Heart right ventricle (tissue), 16 donors: Measurements from ENCODE around the gene C6orf141. TPM values are rescaled to one million over a fixed set of nuclear protein-coding genes. Genes with fewer than 3 reads are reported as not detected.

Experiments used
- ATAC-seq, 8 donors: fragments of 200-7000 bp; cut with Tn5 transposase; one replicate each; pipeline ENCODE4 v1.9.1; 2020; ENCODE audit warnings: mild to moderate bottlenecking in 8 of 8, moderate library complexity in 8 of 8, moderate number of reproducible peaks in 1 of 8
- DNase-seq, 2 donors: peaks; one replicate each; pipeline ENCODE4 v3.0.0-alpha.2; 2020
- H3K27ac ChIP-seq, 10 donors: fragments of 200-600 bp; sonication (generic) in 2 of 10; one replicate each; pipeline versions ENCODE4 v1.5.0 to v1.8.0; 2020 to 2022; ENCODE audit warnings: mild to moderate bottlenecking in 3 of 10
- H3K27me3 ChIP-seq, 7 donors: fragments of 200-600 bp; one replicate each; pipeline ENCODE4 v1.8.0; 2021 to 2022; ENCODE audit warnings: mild to moderate bottlenecking in 2 of 7
- H3K36me3 ChIP-seq, 9 donors: fragments of 200-600 bp; sonication (generic) in 1 of 9; one replicate each; pipeline versions ENCODE4 v1.5.0 to v1.8.0; 2020 to 2022; ENCODE audit warnings: mild to moderate bottlenecking in 2 of 9
- H3K4me1 ChIP-seq, 9 donors: fragments of 200-600 bp; sonication (generic) in 1 of 9; one replicate each; pipeline versions ENCODE4 v1.5.0 to v1.8.0; 2020 to 2022; ENCODE audit warnings: mild to moderate bottlenecking in 4 of 9
- H3K4me3 ChIP-seq, 10 donors: fragments of 200-600 bp; sonication (generic) in 2 of 10; one replicate each; pipeline versions ENCODE4 v1.5.0 to v1.8.0; 2020 to 2022; ENCODE audit warnings: mild to moderate bottlenecking in 7 of 10, moderate library complexity in 2 of 10
- H3K9me3 ChIP-seq, 11 donors: fragments of 200-600 bp in 10 of 11; sonication (generic) in 2 of 11; one replicate each; pipeline versions ENCODE4 v1.5.0 to v1.8.0; 2013 to 2022; ENCODE audit warnings: mild to moderate bottlenecking in 2 of 11, control low read depth in 1 of 11, moderate library complexity in 1 of 11
- WGBS, 2 donors: extraction: QIAGEN DNeasy Blood & Tissue Kit; methylation state at CpG; one replicate each; pipeline ENCODE4 v1.1.7; 2013; ENCODE audit warnings: inconsistent platforms in 1 of 2; 5-methylcytosine and 5-hydroxymethylcytosine counted together
- intact Hi-C, 10 donors: fragments of 100-400 bp; cut with DNase I; formaldehyde crosslinking; loops; one replicate each; pipeline versions ENCODE4 v1.11.1 to v1.14.2; 2022
- polyA plus RNA-seq, 2 donors: library from polyadenylated mRNA; stranded (reverse); fragments of 200-250 nt; gene quantifications; one replicate each; pipeline ENCODE4 v1.2.3, GENCODE V29; 2013
- total RNA-seq, 10 donors: library from RNA; stranded (reverse); fragmentation: NEBNext Ultra II Directional in 3 of 10; extraction: Animal tissue kit (Norgen Biotek cat#: 25700) in 3 of 10; gene quantifications; one replicate each; pipeline versions ENCODE4 v1.2.1 to v1.2.4, GENCODE V29; 2021 to 2023
- TF ChIP-seq, protein P1 (sequence below), 9 donors: fragments of 200-600 bp; sonication (generic) in 2 of 9; IDR thresholded peaks; one replicate each; pipeline versions ENCODE4 v1.5.0 to v1.8.0; 2021 to 2022; ENCODE audit warnings: antibody characterized with exemption in 9 of 9, mild to moderate bottlenecking in 5 of 9, moderate library complexity in 1 of 9
- donor health status: Arrhythmogenic right ventricular cardiomyopathy.
- donor health status: ischemic (EF 13 %, LVEDD 7.1; RV severe dilation, severe dysfunction).
- donor health status: healthy with polysubstance abuse.
- donor health status: DM: no; HTN: yes; CAD: no.
- donor health status: DM: no; HTN: no; CAD: no.
- donor health status: ischemic (EF 25% LVEDD 6.9; RV normal size, moderate dysfunction).
- donor health status: ischemic (EF 25% LVEDD 5.7; RV mildly dilated, moderate dysfunction).
- donor health status: healthy.
- donor health status: DM: yes; HTN: yes; CAD: no.
- donor health status: Ischemic cardiomyopathy.
- donor health status: ischemic (EF 35%, LVEDD 5.7; RV mildly dilated, moderate dysfunction).
- donor health status: nonischemic (EF 11% LVEDD 7.7; RV severe dilation, severe dysfunction).
- donor health status: DM: yes; HTN: yes; CAD: no.
- donor health status: PGD.
- donor health status: ischemic (EF 29% LVEDD 5.4; RV normal size, mild dysfunction).
- donor health status: nonischemic (EF 23%, LVEDD 6.1; RV moderate dilation, normal function).

Gene C6orf141
- total and polyA plus RNA-seq, 12 donors, result 0.16 to 1.5 (median 0.57) TPM; not detected in 5

DNA sequence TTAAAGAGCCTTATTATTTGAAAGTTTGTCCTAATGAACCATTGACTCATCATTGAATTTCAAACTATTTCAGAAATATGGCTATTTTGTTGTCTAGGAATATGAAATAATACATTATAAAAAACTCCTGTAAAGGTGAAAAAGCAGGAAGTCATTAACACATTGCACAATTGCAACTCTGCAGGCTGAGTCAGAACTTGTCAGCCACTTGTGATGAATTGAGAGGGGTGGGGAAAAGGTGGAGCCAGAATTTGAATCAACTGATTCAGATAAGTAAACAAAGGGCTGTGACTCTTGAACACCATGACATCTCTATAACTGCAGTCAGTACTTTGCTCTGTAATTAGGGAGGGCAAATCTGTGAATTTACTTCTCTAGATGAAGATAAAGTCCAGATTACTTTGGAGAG is 6.0 kb downstream of the C6orf141 start:
- intact Hi-C loops, result no loop called here
- TF ChIP-seq, protein P1, sequence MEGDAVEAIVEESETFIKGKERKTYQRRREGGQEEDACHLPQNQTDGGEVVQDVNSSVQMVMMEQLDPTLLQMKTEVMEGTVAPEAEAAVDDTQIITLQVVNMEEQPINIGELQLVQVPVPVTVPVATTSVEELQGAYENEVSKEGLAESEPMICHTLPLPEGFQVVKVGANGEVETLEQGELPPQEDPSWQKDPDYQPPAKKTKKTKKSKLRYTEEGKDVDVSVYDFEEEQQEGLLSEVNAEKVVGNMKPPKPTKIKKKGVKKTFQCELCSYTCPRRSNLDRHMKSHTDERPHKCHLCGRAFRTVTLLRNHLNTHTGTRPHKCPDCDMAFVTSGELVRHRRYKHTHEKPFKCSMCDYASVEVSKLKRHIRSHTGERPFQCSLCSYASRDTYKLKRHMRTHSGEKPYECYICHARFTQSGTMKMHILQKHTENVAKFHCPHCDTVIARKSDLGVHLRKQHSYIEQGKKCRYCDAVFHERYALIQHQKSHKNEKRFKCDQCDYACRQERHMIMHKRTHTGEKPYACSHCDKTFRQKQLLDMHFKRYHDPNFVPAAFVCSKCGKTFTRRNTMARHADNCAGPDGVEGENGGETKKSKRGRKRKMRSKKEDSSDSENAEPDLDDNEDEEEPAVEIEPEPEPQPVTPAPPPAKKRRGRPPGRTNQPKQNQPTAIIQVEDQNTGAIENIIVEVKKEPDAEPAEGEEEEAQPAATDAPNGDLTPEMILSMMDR (IDR thresholded peaks at IDR 0.05), result no peak
- no peak overlapping the region for H3K4me3 ChIP-seq
- ATAC-seq (peak in 1 of 8 donors; percentile 22), DNase-seq (no peak)
- H3K9me3 ChIP-seq, result no peaks in the 10 kb centered on the region
- peaks cover 0 to 9% (median 4%) of the 10 kb centered on the region in 9 donors for H3K4me1 ChIP-seq
- no peaks in the 10 kb centered on the region for H3K36me3 ChIP-seq
- peaks cover 0 to 21% (median 19%) of the 10 kb centered on the region in 7 donors for H3K27me3 ChIP-seq
- H3K27ac ChIP-seq, result no peak overlapping the region

DNA sequence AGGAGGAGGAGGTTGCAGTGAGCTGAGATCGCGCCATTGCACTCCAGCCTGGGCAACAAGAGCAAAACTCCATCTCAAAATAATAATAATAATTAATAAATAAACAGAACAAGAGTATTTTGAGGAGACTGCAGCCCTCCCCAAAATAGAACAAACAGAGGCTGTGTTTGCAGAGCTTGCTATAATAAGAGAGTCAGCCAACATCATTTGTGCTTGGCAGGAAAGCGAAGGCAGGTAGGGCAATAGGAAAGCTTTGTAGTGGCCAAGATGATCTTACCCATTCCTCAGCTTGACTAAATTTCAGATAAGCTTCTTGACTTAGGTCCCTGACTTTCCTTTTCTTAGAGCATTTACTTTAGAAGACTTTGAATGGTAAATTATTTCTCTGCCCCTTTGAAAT is 6.7 kb downstream of the C6orf141 start:
- intact Hi-C loops, result no loop called here
- DNase-seq, result no peak
- Histone ChIP-seq H3K36me3 (no peaks in the 10 kb centered on the region), H3K9me3 (no peaks in the 10 kb centered on the region), H3K4me1 (peaks cover 0 to 1% (median 0%) of the 10 kb centered on the region in 9 donors), H3K27ac (no peak overlapping the region), H3K27me3 (peaks cover 0 to 14% (median 12%) of the 10 kb centered on the region in 7 donors), H3K4me3 (no peak overlapping the region)
- WGBS, 2 donors, result 90 to 93% methylated on average over 3 of the region's 3 CpGs
- no peak for ATAC-seq
- TF ChIP-seq, protein P1 (IDR thresholded peaks at IDR 0.05), result no peak

DNA sequence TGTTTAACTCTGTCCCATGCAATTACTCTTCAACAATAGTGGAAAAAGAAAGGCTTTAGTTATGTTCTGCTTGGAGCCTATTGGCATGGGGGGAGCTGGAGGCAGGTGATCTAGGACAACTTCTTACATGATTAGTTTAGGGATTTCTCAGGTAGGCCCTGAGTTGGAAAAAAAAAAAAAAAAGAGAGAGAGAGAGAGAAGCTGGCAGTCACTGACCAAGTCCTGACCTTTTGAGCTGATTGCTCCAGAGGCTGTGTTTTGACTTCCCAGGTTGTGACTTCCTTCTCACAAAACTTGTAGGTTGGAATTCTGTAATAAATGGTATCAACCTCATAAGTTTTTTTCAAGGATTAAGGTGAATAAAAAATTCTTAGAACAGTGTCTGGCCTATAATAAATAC is 7.8 kb downstream of the C6orf141 start:
- Histone ChIP-seq H3K4me1 (no peaks in the 10 kb centered on the region), H3K27ac (no peak overlapping the region), H3K27me3 (peaks cover 0 to 6% (median 2%) of the 10 kb centered on the region in 7 donors), H3K9me3 (no peaks in the 10 kb centered on the region), H3K4me3 (no peak overlapping the region), H3K36me3 (no peaks in the 10 kb centered on the region)
- no peak for ATAC-seq
- no peak for DNase-seq
- intact Hi-C loops, result no loop called here
- TF ChIP-seq, protein P1 (IDR thresholded peaks at IDR 0.05), result no peak

DNA sequence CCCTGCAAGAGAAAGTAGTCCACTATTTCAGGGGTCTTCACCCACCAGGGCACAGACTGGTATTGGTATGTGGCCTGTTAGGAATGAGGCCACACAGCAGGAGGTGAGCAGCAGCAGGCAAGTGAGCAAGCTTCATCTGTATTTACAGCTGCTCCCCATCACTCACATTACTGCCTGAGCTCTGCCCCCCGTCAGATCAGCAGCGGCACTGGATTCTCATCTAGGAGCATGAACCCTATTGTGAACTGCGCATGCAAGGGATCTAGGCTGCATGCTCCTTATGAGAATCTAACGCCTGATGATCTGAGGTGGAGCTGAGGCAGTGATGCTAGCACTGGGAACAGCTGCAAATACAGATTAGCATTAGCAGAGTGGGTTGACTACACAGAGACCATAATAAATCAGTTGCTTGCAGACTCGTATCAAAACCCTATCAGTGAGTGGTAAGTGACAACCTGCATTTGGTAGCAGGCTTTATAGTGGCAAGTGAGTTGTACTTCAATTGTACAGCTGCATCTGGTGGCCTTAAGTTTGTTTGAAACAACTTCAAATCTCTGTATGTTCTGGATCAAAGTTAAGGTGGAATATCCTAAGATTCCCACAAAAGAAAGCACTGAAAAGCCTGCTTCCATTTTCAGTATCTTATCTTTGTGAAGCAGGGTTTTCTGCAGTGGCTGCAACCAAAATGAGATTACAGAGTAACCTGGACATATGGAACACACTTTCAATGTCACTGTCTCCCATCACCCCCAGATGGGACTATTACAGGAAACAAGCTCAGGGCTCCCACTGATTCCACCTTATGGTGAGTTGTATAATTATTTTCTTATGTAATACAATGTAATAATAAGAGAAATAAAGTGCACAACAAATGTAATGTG is 12.8 kb downstream of the C6orf141 start:
- H3K36me3 ChIP-seq, result no peaks in the 10 kb centered on the region
- H3K27me3 ChIP-seq, result peaks cover 0 to 11% (median 5%) of the 10 kb centered on the region in 7 donors
- peaks cover 0 to 9% (median 0%) of the 10 kb centered on the region in 9 donors for H3K4me1 ChIP-seq
- no peak overlapping the region for H3K27ac ChIP-seq
- ATAC-seq (no peak), DNase-seq (no peak)
- TF ChIP-seq, protein P1 (IDR thresholded peaks at IDR 0.05), result no peak
- H3K4me3 ChIP-seq, result no peak overlapping the region
- intact Hi-C loops, result no loop called here
- 65% methylated on average over 5 of the region's 5 CpGs for WGBS, 2 donors
- peaks cover 0 to 10% (median 0%) of the 10 kb centered on the region in 11 donors for H3K9me3 ChIP-seq
